ENCODE data around the gene CDH18. TPM values are rescaled to one million over a fixed set of nuclear protein-coding genes. Genes with fewer than 3 reads are reported as not detected.

CDH18 gene
- total and polyA plus RNA-seq, 2 donors (not counting 3 experiments of a cell fraction or from before 2014, with no cell fraction given), result 0.06 TPM; not detected in 1

GRCh38 chr5:19531374-19531952, 456.5 kb downstream of the CDH18 start:
- TF ChIP-seq GATA2 (IDR thresholded peaks at IDR 0.05; ENCODE audit: insufficient read depth, insufficient read length, low read depth, low read length) (no peak), FOS (IDR thresholded peaks at IDR 0.05; ENCODE audit: borderline replicate concordance, insufficient read depth, low read length) (no peak), MAX (IDR thresholded peaks at IDR 0.05; ENCODE audit: insufficient read depth, insufficient read length) (no peak), EZH2 (IDR thresholded peaks at IDR 0.05; ENCODE audit: borderline replicate concordance, low read depth, low read length, severe bottlenecking) (no peak)
- Histone ChIP-seq H3K9me1 (replicated peaks; ENCODE audit: control insufficient read depth, extremely low read depth, insufficient read depth, low read length) (no peaks in the 10 kb centered on the region), H3K4me2 (ENCODE audit: insufficient read depth, low read length) (no peak overlapping the region), H4K20me1 (replicated peaks; ENCODE audit: control insufficient read depth, extremely low read depth, insufficient read depth, low read length) (no peaks in the 10 kb centered on the region), H3K36me3 (ENCODE audit: control insufficient read depth in 2 of 2, extremely low read depth in 1 of 2, insufficient read depth in 2 of 2, low read length in 2 of 2) (no peaks in the 10 kb centered on the region), H3K79me2 (ENCODE audit: control insufficient read depth, insufficient read depth, low read length) (no peaks in the 10 kb centered on the region), H3K27me3 (ENCODE audit: control insufficient read depth in 2 of 2, insufficient read depth in 2 of 2, low read length in 2 of 2) (no peaks in the 10 kb centered on the region), H3K27ac (ENCODE audit: insufficient read depth, low read depth, low read length) (no peak overlapping the region), H3K9me3 (replicated peaks; ENCODE audit: control insufficient read depth, insufficient read depth, low read length) (no peaks in the 10 kb centered on the region), H2AFZ (ENCODE audit: low read depth, low read length) (no peak overlapping the region), H3K4me3 (replicated peaks in 1 of 3; ENCODE audit: insufficient read depth in 1 of 3, low read depth in 1 of 3, low read length in 3 of 3) (no peak overlapping the region), H3K4me1 (ENCODE audit: control insufficient read depth, extremely low read depth, insufficient read depth, low read length) (peaks cover 2% of the 10 kb centered on the region), H3K9ac (replicated peaks; ENCODE audit: extremely low read depth, insufficient read depth, low read length) (no peak overlapping the region)
- no TSS peak for BruUV-seq (replicated peaks)
- FAIRE-seq, result no peak
- dilution Hi-C loops (cut with MboI; ENCODE audit: extremely low pct_ligation_motif_present, low sequenced_read_pairs), result no loop called here
- intact Hi-C loops (cut with micrococcal nuclease), result no loop called here
- ChIA-PET CTCF (no interaction called here), POLR2A (no interaction called here)
- DNase-seq (ENCODE audit: low read depth, low spot score), result no peak

- peaks cover 2% of the 10 kb centered on the region for H3K9me3 ChIP-seq (replicated peaks; ENCODE audit: control insufficient read depth, insufficient read depth, low read length)
- intact Hi-C loops (cut with micrococcal nuclease), result no loop called here
- H3K4me2 ChIP-seq (ENCODE audit: insufficient read depth, low read length), result no peak overlapping the region
- no peaks in the 10 kb centered on the region for H3K9me1 ChIP-seq (replicated peaks; ENCODE audit: control insufficient read depth, extremely low read depth, insufficient read depth, low read length)
- H3K4me1 ChIP-seq (ENCODE audit: control insufficient read depth, extremely low read depth, insufficient read depth, low read length), result no peaks in the 10 kb centered on the region
- DNase-seq (ENCODE audit: low read depth, low spot score) (no peak), FAIRE-seq (no peak)
- H3K36me3 ChIP-seq (ENCODE audit: control insufficient read depth in 2 of 2, extremely low read depth in 1 of 2, insufficient read depth in 2 of 2, low read length in 2 of 2), result no peaks in the 10 kb centered on the region
- TF ChIP-seq FOS (IDR thresholded peaks at IDR 0.05; ENCODE audit: borderline replicate concordance, insufficient read depth, low read length) (no peak), JUN (IDR thresholded peaks at IDR 0.05; ENCODE audit: borderline replicate concordance, insufficient read depth, insufficient read length, low read depth) (no peak), CTCF (IDR thresholded peaks at IDR 0.05; ENCODE audit: extremely low read depth in 1 of 2, insufficient read depth in 1 of 2, low read depth in 1 of 2, low read length in 2 of 2) (no peak), MYC (IDR thresholded peaks at IDR 0.05; ENCODE audit: low read depth, low read length) (no peak), EZH2 (IDR thresholded peaks at IDR 0.05; ENCODE audit: borderline replicate concordance, low read depth, low read length, severe bottlenecking) (no peak), POLR2A (IDR thresholded peaks at IDR 0.05; ENCODE audit: low read depth, low read length) (no peak), POLR2AphosphoS5 (IDR thresholded peaks at IDR 0.05; ENCODE audit: insufficient read depth, low read depth, low read length) (no peak), MAX (IDR thresholded peaks at IDR 0.05; ENCODE audit: insufficient read depth, insufficient read length) (no peak), GATA2 (IDR thresholded peaks at IDR 0.05; ENCODE audit: insufficient read depth, insufficient read length, low read depth, low read length) (no peak)
- no peak overlapping the region for H3K4me3 ChIP-seq (replicated peaks in 1 of 3; ENCODE audit: insufficient read depth in 1 of 3, low read depth in 1 of 3, low read length in 3 of 3)
- no peaks in the 10 kb centered on the region for H4K20me1 ChIP-seq (replicated peaks; ENCODE audit: control insufficient read depth, extremely low read depth, insufficient read depth, low read length)
- no TSS peak for BruUV-seq (replicated peaks)
- ChIA-PET CTCF (no interaction called here), POLR2A (no interaction called here)
- H3K27ac ChIP-seq (ENCODE audit: insufficient read depth, low read depth, low read length), result no peak overlapping the region
- dilution Hi-C loops (cut with MboI; ENCODE audit: extremely low pct_ligation_motif_present, low sequenced_read_pairs), result no loop called here
- H3K79me2 ChIP-seq (ENCODE audit: control insufficient read depth, insufficient read depth, low read length), result no peaks in the 10 kb centered on the region
- H2AFZ ChIP-seq (ENCODE audit: low read depth, low read length), result no peak overlapping the region
- no peaks in the 10 kb centered on the region for H3K27me3 ChIP-seq (ENCODE audit: control insufficient read depth in 2 of 2, insufficient read depth in 2 of 2, low read length in 2 of 2)
- no peak overlapping the region for H3K9ac ChIP-seq (replicated peaks; ENCODE audit: extremely low read depth, insufficient read depth, low read length)
Observed at GRCh38 chr5:19519448-19519847, 468.6 kb downstream of the CDH18 start.

Data from endothelial cell of umbilical vein (primary cell).